Upper lobe of left lung (tissue), 6 donors: Measurements from ENCODE around the gene ZBTB9. TPM values are rescaled to one million over a fixed set of nuclear protein-coding genes. Genes with fewer than 3 reads are reported as not detected.

Experiments used
- ATAC-seq, 2 donors: fragments of 200-7000 bp; cut with Tn5 transposase; one replicate each; pipeline ENCODE4 v1.9.1; 2022; ENCODE audit warnings: mild to moderate bottlenecking in 2 of 2, moderate library complexity in 2 of 2; ENCODE audit not compliant: low FRiP score in 2 of 2
- DNase-seq, 2 donors: peaks; one replicate each; pipeline ENCODE4 v3.0.0-alpha.2; 2019 to 2020
- H3K27ac ChIP-seq, 4 donors: fragments of 200-600 bp; sonication (generic); one replicate each; pipeline ENCODE4 v1.5.1; 2016 to 2019
- H3K27me3 ChIP-seq, 4 donors: fragments of 200-600 bp; sonication (generic); one replicate each; pipeline ENCODE4 v1.5.1; 2017 to 2019
- H3K36me3 ChIP-seq, 4 donors: fragments of 200-600 bp; sonication (generic); one replicate each; pipeline ENCODE4 v1.5.1; 2016 to 2019
- H3K4me1 ChIP-seq, 4 donors: fragments of 200-600 bp; sonication (generic); one replicate each; pipeline ENCODE4 v1.5.1; 2018 to 2019
- H3K4me3 ChIP-seq, 4 donors: fragments of 200-600 bp; sonication (generic); one replicate each; pipeline ENCODE4 v1.5.1; 2017 to 2019; ENCODE audit warnings: mild to moderate bottlenecking in 2 of 4, moderate library complexity in 1 of 4
- H3K9me3 ChIP-seq, 4 donors: fragments of 200-600 bp; sonication (generic); one replicate each; pipeline ENCODE4 v1.5.1; 2018 to 2019
- EP300 ChIP-seq, 4 donors: sonication (generic); formaldehyde crosslinking; IDR thresholded peaks; one replicate each; pipeline ENCODE4 v1.5.1; 2017; ENCODE audit warnings: antibody characterized with exemption in 4 of 4, control low read depth in 2 of 4
- POLR2A ChIP-seq, 4 donors: fragments of 450-650 bp; IDR thresholded peaks; one replicate each; pipeline ENCODE4 v1.5.1; 2016 to 2017; ENCODE audit warnings: antibody characterized with exemption in 4 of 4, mild to moderate bottlenecking in 2 of 4
- POLR2AphosphoS5 ChIP-seq, 2 donors: sonication (generic); formaldehyde crosslinking; IDR thresholded peaks; one replicate each; pipeline ENCODE4 v1.5.1; 2017; ENCODE audit warnings: antibody characterized with exemption in 2 of 2
- WGBS, 2 donors: methylation state at CpG; one replicate each; pipeline ENCODE4 v1.1.5; 2017 to 2018; 5-methylcytosine and 5-hydroxymethylcytosine counted together
- total RNA-seq, 6 donors: library from RNA; depleted of rRNA in 4 of 6; stranded (reverse); fragments of >200 nt in 4 of 6; gene quantifications; one replicate each; pipeline versions ENCODE4 v1.1.0 to v1.2.1, GENCODE V29; 2016 to 2021
- TF ChIP-seq, protein P1 (sequence below), 6 experiments: fragments of 450-650 bp in 4 of 6; fragments of 200-600 bp in 2 of 6; sonication (generic) in 2 of 6; IDR thresholded peaks; one replicate each; pipeline ENCODE4 v1.5.1; 2016 to 2019; ENCODE audit warnings: antibody characterized with exemption in 6 of 6
- donor health status: DM: no; HTN: no; CAD: no; lungs with moderate emphysema.
- donor health status: DM: no; HTN: yes; CAD: no; lungs with severe emphysema.

The ZBTB9 gene
- total RNA-seq, 6 donors from 2014 or later = 3.2 to 8.7 (median 6.1) TPM

DNA sequence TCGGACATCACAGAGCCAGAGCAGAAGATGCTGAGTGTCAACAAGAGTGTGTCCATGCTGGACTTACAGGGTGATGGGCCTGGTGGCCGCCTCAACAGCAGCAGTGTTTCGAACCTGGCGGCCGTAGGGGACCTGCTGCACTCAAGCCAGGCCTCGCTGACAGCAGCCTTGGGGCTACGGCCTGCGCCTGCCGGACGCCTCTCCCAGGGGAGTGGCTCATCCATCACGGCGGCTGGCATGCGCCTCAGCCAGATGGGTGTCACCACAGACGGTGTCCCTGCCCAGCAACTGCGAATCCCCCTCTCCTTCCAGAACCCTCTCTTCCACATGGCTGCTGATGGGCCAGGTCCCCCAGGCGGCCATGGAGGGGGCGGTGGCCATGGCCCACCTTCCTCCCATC is 11.4 kb upstream of the ZBTB9 start:
- no peak for ATAC-seq
- Histone ChIP-seq H3K9me3 (no peaks in the 10 kb centered on the region), H3K27me3 (no peaks in the 10 kb centered on the region), H3K27ac (no peak overlapping the region), H3K4me3 (no peak overlapping the region), H3K4me1 (peaks cover 0 to 6% (median 0%) of the 10 kb centered on the region in 4 donors), H3K36me3 (peaks cover 0 to 80% (median 40%) of the 10 kb centered on the region in 4 donors)
- peak in 1 of 2 donors; percentile 81 for DNase-seq
- TF ChIP-seq EP300 (IDR thresholded peaks at IDR 0.05) (no peak), POLR2A (IDR thresholded peaks at IDR 0.05) (no peak), POLR2AphosphoS5 (IDR thresholded peaks at IDR 0.05) (no peak)
- TF ChIP-seq, protein P1, sequence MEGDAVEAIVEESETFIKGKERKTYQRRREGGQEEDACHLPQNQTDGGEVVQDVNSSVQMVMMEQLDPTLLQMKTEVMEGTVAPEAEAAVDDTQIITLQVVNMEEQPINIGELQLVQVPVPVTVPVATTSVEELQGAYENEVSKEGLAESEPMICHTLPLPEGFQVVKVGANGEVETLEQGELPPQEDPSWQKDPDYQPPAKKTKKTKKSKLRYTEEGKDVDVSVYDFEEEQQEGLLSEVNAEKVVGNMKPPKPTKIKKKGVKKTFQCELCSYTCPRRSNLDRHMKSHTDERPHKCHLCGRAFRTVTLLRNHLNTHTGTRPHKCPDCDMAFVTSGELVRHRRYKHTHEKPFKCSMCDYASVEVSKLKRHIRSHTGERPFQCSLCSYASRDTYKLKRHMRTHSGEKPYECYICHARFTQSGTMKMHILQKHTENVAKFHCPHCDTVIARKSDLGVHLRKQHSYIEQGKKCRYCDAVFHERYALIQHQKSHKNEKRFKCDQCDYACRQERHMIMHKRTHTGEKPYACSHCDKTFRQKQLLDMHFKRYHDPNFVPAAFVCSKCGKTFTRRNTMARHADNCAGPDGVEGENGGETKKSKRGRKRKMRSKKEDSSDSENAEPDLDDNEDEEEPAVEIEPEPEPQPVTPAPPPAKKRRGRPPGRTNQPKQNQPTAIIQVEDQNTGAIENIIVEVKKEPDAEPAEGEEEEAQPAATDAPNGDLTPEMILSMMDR (IDR thresholded peaks at IDR 0.05) = no peak
- 95 to 96% methylated on average over 8 to 15 of the region's 17 CpGs for WGBS, 2 donors

DNA sequence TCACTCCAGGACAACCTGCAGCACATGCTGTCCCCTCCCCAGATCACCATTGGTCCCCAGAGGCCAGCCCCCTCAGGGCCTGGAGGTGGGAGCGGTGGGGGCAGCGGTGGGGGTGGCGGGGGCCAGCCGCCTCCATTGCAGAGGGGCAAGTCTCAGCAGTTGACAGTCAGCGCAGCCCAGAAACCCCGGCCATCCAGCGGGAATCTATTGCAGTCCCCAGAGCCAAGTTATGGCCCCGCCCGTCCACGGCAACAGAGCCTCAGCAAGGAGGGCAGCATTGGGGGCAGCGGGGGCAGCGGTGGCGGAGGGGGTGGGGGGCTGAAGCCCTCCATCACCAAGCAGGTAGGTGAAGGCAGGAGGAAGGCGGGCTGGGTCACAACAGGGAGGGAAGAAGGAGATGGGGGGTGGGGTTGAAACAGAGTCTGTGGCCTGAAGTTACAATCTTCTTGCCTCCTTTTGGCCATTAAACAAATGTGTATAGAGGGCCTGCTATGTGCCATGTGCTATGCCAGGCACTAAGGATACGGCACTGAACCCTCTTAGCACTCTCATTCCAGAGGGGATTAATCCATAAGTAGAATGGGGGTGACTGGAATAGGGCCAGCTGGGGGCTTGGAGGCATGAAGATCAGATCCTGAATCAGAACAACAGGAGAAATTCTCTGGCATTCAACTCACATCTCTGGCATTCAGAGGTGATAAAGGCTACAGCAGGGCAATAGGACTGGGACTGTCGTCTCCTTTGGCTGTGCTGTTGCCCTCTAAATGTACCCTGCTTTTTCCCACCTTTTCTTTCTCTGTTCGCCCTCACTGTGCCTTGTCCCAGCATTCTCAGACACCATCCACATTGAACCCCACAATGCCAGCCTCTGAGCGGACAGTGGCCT is 10.5 kb upstream of the ZBTB9 start:
- whole genome bisulfite sequencing, 2 donors = 92 to 94% methylated on average over 8 to 16 of the region's 18 CpGs

DNA sequence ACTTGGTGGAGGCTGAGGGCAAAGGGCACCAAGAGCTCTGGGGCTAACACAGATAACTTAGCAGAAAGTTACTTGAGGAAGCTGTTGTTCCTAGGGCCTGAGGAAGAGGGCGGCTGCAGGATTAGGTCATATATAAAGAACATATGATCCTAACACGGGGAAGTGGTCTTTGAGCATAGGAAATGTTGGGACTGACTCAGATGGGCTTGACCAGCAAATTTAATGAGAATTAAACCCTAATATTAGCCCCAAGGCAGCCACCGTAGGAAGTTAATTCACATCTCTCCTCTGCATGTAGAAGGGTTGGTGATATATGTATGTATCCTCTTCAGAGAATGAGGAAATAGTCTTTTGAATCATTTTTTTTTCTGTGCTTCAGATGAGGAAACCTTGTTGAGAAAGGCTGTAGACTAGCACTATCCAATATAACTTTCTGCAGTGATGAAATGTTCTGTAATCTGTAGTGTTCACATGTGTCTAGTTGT is 9.2 kb upstream of the ZBTB9 start:
- peak in 1 of 2 donors; percentile 27 for ATAC-seq
- peak overlapping the region; percentile 12 to 55 (median 28) for H3K27ac ChIP-seq

More for the DNA sequence above, 10.5 kb upstream of the ZBTB9 start:
- H3K4me3 ChIP-seq = no peak overlapping the region
- H3K27me3 ChIP-seq = no peaks in the 10 kb centered on the region
- peaks cover 0 to 6% (median 0%) of the 10 kb centered on the region in 4 donors for H3K4me1 ChIP-seq
- DNase-seq (peak in 1 of 2 donors; percentile 56), ATAC-seq (no peak)
- no peaks in the 10 kb centered on the region for H3K9me3 ChIP-seq
- H3K36me3 ChIP-seq = peaks cover 0 to 80% (median 33%) of the 10 kb centered on the region in 4 donors
- H3K27ac ChIP-seq = peak overlapping the region in 1 of 4 donors; percentile 25
- TF ChIP-seq POLR2AphosphoS5 (IDR thresholded peaks at IDR 0.05) = no peak
- TF ChIP-seq, protein P1 (IDR thresholded peaks at IDR 0.05) = no peak
- no peak for TF ChIP-seq EP300 (IDR thresholded peaks at IDR 0.05)
- TF ChIP-seq POLR2A (IDR thresholded peaks at IDR 0.05) = no peak

DNA sequence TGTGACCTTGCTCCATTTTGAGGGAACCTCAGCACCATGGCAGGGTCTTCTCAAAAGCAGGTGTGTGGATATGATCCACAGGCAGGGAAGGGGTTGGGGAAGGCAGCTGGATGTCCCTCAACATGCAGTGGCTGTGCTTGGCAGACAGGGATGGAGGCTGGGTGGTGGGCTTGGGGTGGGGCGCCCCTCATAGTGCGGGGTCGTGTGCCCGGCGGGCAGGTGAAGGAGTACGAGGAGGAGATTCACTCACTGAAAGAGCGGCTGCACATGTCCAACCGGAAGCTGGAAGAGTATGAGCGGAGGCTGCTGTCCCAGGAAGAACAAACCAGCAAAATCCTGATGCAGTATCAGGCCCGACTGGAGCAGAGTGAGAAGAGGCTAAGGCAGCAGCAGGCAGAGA is 8.0 kb upstream of the ZBTB9 start:
- Histone ChIP-seq H3K36me3 (peaks cover 0 to 74% (median 27%) of the 10 kb centered on the region in 4 donors), H3K4me1 (peaks cover 0 to 11% (median 2%) of the 10 kb centered on the region in 4 donors), H3K27ac (peak overlapping the region in 3 of 4 donors; percentile 9 to 55 (median 32)), H3K4me3 (no peak overlapping the region), H3K9me3 (no peaks in the 10 kb centered on the region), H3K27me3 (no peaks in the 10 kb centered on the region)
- 94 to 95% methylated on average over 10 of the region's 10 CpGs for WGBS, 2 donors
- no peak for DNase-seq
- ATAC-seq = no peak
- TF ChIP-seq, protein P1 (IDR thresholded peaks at IDR 0.05) = no peak
- no peak for TF ChIP-seq POLR2AphosphoS5 (IDR thresholded peaks at IDR 0.05)
- TF ChIP-seq POLR2A (IDR thresholded peaks at IDR 0.05) = no peak
- no peak for TF ChIP-seq EP300 (IDR thresholded peaks at IDR 0.05)

More for the DNA sequence above, 9.2 kb upstream of the ZBTB9 start:
- H3K9me3 ChIP-seq = no peaks in the 10 kb centered on the region
- no peak for DNase-seq
- WGBS, 2 donors = 65 to 89% methylated on average over 3 of the region's 3 CpGs
- TF ChIP-seq EP300 (IDR thresholded peaks at IDR 0.05) (no peak), POLR2A (IDR thresholded peaks at IDR 0.05) (no peak), POLR2AphosphoS5 (IDR thresholded peaks at IDR 0.05) (no peak)
- TF ChIP-seq, protein P1 (IDR thresholded peaks at IDR 0.05) = no peak
- peaks cover 0 to 81% (median 31%) of the 10 kb centered on the region in 4 donors for H3K36me3 ChIP-seq
- no peak overlapping the region for H3K4me3 ChIP-seq
- peaks cover 0 to 6% (median 2%) of the 10 kb centered on the region in 4 donors for H3K4me1 ChIP-seq
- no peaks in the 10 kb centered on the region for H3K27me3 ChIP-seq
